ENCODE results near the gene SMYD3. TPM values are rescaled to one million over a fixed set of nuclear protein-coding genes. Genes with fewer than 3 reads are reported as not detected.

Gene SMYD3
- total RNA-seq, 6 experiments from 2014 or later = 6.3 to 10.0 (median 6.6) TPM

DNA sequence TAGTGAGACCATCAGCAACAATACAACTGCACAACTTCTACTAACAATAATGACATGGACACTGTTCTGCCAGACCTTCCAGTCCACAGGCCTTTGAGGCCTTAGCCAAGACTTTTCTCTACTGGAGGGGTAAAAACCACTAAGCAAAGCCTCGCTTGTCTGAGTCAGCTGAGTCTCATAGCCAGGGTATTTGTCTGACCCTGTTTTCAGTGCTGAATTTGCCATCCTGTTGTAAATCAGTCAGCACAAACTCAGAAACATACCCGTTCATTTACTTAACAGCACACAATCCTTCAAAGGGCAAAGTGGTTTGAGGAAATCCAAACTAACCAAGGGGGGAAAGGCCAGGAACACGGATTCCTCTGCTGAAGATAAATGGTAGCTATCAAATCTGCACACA, 537.8 kb downstream of the SMYD3 start:
- DNase-seq (no peak), ATAC-seq (no peak)
- Histone ChIP-seq H3K9me3 (no peaks in the 10 kb centered on the region), H3K27ac (no peak overlapping the region), H3K4me1 (no peaks in the 10 kb centered on the region), H3K36me3 (no peaks in the 10 kb centered on the region), H3K27me3 (no peaks in the 10 kb centered on the region), H3K4me3 (no peak overlapping the region)
- TF ChIP-seq, protein P1, sequence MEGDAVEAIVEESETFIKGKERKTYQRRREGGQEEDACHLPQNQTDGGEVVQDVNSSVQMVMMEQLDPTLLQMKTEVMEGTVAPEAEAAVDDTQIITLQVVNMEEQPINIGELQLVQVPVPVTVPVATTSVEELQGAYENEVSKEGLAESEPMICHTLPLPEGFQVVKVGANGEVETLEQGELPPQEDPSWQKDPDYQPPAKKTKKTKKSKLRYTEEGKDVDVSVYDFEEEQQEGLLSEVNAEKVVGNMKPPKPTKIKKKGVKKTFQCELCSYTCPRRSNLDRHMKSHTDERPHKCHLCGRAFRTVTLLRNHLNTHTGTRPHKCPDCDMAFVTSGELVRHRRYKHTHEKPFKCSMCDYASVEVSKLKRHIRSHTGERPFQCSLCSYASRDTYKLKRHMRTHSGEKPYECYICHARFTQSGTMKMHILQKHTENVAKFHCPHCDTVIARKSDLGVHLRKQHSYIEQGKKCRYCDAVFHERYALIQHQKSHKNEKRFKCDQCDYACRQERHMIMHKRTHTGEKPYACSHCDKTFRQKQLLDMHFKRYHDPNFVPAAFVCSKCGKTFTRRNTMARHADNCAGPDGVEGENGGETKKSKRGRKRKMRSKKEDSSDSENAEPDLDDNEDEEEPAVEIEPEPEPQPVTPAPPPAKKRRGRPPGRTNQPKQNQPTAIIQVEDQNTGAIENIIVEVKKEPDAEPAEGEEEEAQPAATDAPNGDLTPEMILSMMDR (IDR thresholded peaks at IDR 0.05) = no peak
- no peak for TF ChIP-seq POLR2A (IDR thresholded peaks at IDR 0.05)
- WGBS (ENCODE audit: insufficient coverage, low coverage, low lambda C conversion rate, missing lambda C conversion rate) = 69% methylated on average over 3 of the region's 3 CpGs
- intact Hi-C loops (cut with DNase I) = no loop called here

- Histone ChIP-seq H3K4me1 (no peaks in the 10 kb centered on the region), H3K27me3 (no peaks in the 10 kb centered on the region), H3K27ac (no peak overlapping the region), H3K4me3 (no peak overlapping the region), H3K9me3 (no peaks in the 10 kb centered on the region), H3K36me3 (no peaks in the 10 kb centered on the region)
- no peak for TF ChIP-seq POLR2A (IDR thresholded peaks at IDR 0.05)
- TF ChIP-seq, protein P1 (IDR thresholded peaks at IDR 0.05) = no peak
- ATAC-seq (no peak), DNase-seq (no peak)
- intact Hi-C loops (cut with DNase I) = no loop called here
- WGBS (ENCODE audit: insufficient coverage, low coverage, low lambda C conversion rate, missing lambda C conversion rate) = 89% methylated on average over 6 of the region's 6 CpGs
These were observed 538.3 kb downstream of the SMYD3 start for GRCh38 chr1:245968775-245969174.

- no peaks in the 10 kb centered on the region for H3K36me3 ChIP-seq
- no peaks in the 10 kb centered on the region for H3K9me3 ChIP-seq
- intact Hi-C loops (cut with DNase I) = no loop called here
- H3K4me3 ChIP-seq = no peak overlapping the region
- TF ChIP-seq, protein P1 (IDR thresholded peaks at IDR 0.05) = no peak
- TF ChIP-seq POLR2A (IDR thresholded peaks at IDR 0.05) = no peak
- no peak overlapping the region for H3K27ac ChIP-seq
- 83% methylated on average over 3 of the region's 3 CpGs for WGBS (ENCODE audit: insufficient coverage, low coverage, low lambda C conversion rate, missing lambda C conversion rate)
- no peaks in the 10 kb centered on the region for H3K27me3 ChIP-seq
- DNase-seq (no peak), ATAC-seq (no peak)
- H3K4me1 ChIP-seq = no peaks in the 10 kb centered on the region
These were observed 541.7 kb downstream of the SMYD3 start for GRCh38 chr1:245965398-245965797.

GRCh38 chr1:245963649-245964048, 543.4 kb downstream of the SMYD3 start:
- H3K27me3 ChIP-seq = no peaks in the 10 kb centered on the region
- DNase-seq (no peak), ATAC-seq (no peak)
- H3K36me3 ChIP-seq = no peaks in the 10 kb centered on the region
- TF ChIP-seq, protein P1 (IDR thresholded peaks at IDR 0.05) = no peak
- no peak for TF ChIP-seq POLR2A (IDR thresholded peaks at IDR 0.05)
- no peak overlapping the region for H3K27ac ChIP-seq
- 90% methylated on average over 2 of the region's 2 CpGs for WGBS (ENCODE audit: insufficient coverage, low coverage, low lambda C conversion rate, missing lambda C conversion rate)
- H3K4me3 ChIP-seq = no peak overlapping the region
- intact Hi-C loops (cut with DNase I) = no loop called here
- H3K9me3 ChIP-seq = no peaks in the 10 kb centered on the region
- no peaks in the 10 kb centered on the region for H3K4me1 ChIP-seq

- DNase-seq = no peak
- Histone ChIP-seq H3K27ac (no peak overlapping the region), H3K27me3 (no peaks in the 10 kb centered on the region), H3K9me3 (no peaks in the 10 kb centered on the region), H3K4me3 (no peak overlapping the region), H3K4me1 (no peaks in the 10 kb centered on the region), H3K36me3 (no peaks in the 10 kb centered on the region)
- no peak for ATAC-seq
- WGBS (ENCODE audit: insufficient coverage, low coverage, low lambda C conversion rate, missing lambda C conversion rate) = 93% methylated on average over 8 of the region's 8 CpGs
- intact Hi-C loops (cut with DNase I) = no loop called here
- TF ChIP-seq, protein P1 (IDR thresholded peaks at IDR 0.05) = no peak
- no peak for TF ChIP-seq POLR2A (IDR thresholded peaks at IDR 0.05)
These were observed 544.6 kb downstream of the SMYD3 start for GRCh38 chr1:245962453-245962852.
